DMS 273 (cell line): Measurements from ENCODE around the gene ABCC11.
"Not testable (repeated sequence)": the region's sequence is repeated elsewhere in the genome, so short reads cannot be mapped to it uniquely, and the experiment has no call there.

ENCODE experiments used
- DNase-seq: peaks from one replicate; lab custom pipeline; 2025; ENCODE audit not compliant: unreplicated experiment; lab: John Stamatoyannopoulos, UW

Gene ABCC11

GRCh38 chr16:48204825-48205151 is 42.6 kb downstream of the ABCC11 start:
- DNase-seq = no peak

- no peak for DNase-seq
Observed at GRCh38 chr16:48203974-48204824, 43.1 kb downstream of the ABCC11 start.

- no peak for DNase-seq
Observed at GRCh38 chr16:48201515-48202201, 45.7 kb downstream of the ABCC11 start.

- DNase-seq = no peak
Observed at GRCh38 chr16:48197294-48197693, 50.0 kb downstream of the ABCC11 start.

- peak; percentile 68 for DNase-seq
Observed at GRCh38 chr16:48194828-48195556, 52.3 kb downstream of the ABCC11 start.

- DNase-seq = no peak
Observed at GRCh38 chr16:48193846-48194245, 53.5 kb downstream of the ABCC11 start.

GRCh38 chr16:48188449-48189102 is 58.8 kb downstream of the ABCC11 start:
- no peak for DNase-seq

GRCh38 chr16:48187779-48188178 is 59.6 kb downstream of the ABCC11 start:
- no peak for DNase-seq

GRCh38 chr16:48184681-48185080 is 62.7 kb downstream of the ABCC11 start:
- no peak for DNase-seq

- DNase-seq = peak; percentile 25
Observed at GRCh38 chr16:48182979-48183537, 64.3 kb downstream of the ABCC11 start.

GRCh38 chr16:48181746-48182520 is 65.4 kb downstream of the ABCC11 start:
- DNase-seq = peak; percentile 70

GRCh38 chr16:48180868-48181480 is 66.4 kb downstream of the ABCC11 start:
- DNase-seq = peak; percentile 8

GRCh38 chr16:48176635-48177408 is 70.5 kb downstream of the ABCC11 start:
- no peak for DNase-seq

GRCh38 chr16:48173889-48174288 is 73.5 kb downstream of the ABCC11 start:
- DNase-seq = no peak

- DNase-seq = no peak
Observed at GRCh38 chr16:48172682-48173081, 74.7 kb downstream of the ABCC11 start.

- no peak for DNase-seq
Observed at GRCh38 chr16:48169896-48170295, 77.4 kb downstream of the ABCC11 start.

- no peak for DNase-seq
Observed at GRCh38 chr16:48168075-48168474, 79.3 kb downstream of the ABCC11 start.

GRCh38 chr16:48166617-48167016 is 80.7 kb downstream of the ABCC11 start:
- DNase-seq = not testable (repeated sequence)

GRCh38 chr16:48165961-48166578 is 81.3 kb downstream of the ABCC11 start:
- DNase-seq = peak; percentile 40
